HG03103 (cell line): ENCODE measurements around the gene PXDN.

Source experiments
- ATAC-seq: cut with Tn5 transposase; IDR thresholded peaks from one replicate; pipeline ENCODE4 v1.9.1; 2021; ENCODE audit warnings: low read depth; ENCODE audit not compliant: unreplicated experiment

Gene PXDN

DNA sequence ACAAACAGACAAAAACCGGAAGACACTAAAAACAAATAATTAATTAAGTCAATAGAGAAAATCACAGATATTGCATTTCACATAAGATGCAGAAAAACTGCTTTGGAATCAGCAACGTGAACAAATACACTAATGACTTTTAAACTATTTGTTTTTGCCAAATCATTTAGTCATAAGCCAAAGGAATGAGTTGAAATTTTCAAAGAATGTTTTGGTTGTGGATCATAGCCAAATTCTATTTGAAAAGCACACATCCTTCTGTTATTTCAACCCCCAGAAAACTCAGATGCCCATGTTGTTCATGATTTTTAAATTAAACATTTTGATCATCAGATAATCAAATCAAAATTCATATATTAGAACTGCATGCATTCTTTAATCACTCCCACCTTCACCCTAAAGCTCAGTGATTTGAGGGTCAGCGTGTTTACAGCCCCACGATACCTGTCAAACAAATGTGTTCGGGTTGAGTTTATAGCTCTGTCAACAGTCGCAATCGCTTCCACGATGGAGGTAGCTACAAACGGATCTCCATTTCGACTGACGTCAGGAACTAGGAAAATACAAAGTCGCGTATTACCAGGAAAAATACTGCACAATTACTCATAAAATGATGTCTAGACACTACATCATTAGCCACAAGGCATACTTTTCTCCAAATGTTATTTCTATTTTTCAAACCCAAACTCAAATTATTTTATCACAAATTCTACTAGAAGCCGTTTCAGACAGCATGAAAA, 90.2 kb downstream of the PXDN start:
- no peak for ATAC-seq

DNA sequence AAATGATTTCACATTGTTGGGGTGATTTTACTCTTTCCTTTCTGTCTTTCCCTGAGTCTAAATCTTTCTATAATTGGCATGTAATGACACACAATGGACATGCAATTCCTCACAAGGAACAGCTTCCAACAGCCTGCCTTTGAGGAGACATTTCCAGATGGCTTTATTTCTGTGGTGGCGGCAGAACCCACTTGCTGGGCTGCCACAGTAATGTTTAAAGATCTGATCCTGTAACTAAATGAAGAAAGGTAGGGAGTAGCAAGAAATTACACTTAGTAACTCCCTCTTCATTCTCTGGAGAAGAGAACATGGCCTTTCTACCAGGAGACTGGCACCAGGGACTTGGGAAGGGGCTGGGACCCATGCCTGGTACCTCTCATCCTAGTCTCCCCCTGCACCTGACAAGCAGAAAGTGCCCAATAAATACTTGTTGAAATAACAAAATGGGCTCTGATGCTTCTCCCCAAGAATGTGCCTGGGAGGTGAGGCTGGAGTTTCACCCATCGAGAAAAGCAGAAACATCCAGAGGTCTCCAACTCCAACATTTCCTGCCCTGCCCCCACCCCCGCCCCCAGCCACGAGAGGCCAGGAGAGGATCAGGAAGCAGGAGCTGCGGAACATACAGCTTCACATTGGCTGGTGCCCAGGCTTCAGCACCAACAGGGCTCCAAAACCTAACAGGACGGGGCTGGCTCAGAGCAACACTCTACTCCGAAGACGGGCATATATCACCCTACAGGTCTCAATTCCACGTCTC, 92.1 kb downstream of the PXDN start:
- no peak for ATAC-seq

DNA sequence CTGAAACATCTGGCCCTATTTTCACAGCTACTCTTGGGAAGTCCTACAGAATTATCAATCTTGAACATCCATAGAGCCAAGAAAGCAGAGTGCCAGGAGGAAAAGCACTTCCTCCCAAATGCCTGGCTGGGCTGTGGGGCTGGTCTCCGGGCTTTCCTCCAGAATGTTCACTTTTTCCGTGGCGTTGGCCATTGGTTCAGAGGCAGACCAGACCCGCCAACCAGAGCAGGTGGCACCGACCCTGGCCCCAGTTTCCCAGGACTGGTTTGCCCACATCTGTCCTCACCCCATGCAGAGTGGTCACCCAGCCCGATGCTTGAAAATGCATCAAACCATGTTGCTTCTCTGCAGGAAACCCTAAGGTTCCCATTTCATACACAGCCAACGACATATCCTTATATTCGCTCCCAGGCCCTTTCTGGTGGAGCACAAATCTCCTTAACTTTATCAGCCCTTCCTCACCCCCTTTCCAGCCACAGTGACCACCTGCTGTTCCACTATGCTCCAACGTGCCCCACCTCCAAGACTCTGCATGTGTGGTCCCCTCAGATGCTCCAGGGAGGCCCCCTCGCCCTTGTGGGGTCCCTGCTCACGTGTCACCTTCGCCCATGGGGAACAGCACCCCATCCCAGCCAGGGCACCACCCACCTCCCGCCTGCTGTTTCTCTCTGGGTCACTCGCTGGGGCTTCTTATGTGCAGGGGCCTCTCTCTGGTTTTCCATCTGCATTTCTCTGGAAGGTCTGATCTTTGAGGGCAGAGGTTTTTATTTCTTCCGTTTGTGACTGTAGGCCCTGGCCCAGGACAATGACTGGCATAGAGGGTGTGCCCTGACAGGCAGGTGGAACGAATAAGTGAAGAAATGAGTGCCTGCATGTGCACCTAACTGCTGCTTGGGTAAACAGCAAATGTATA, 92.9 kb downstream of the PXDN start:
- ATAC-seq, result no peak

DNA sequence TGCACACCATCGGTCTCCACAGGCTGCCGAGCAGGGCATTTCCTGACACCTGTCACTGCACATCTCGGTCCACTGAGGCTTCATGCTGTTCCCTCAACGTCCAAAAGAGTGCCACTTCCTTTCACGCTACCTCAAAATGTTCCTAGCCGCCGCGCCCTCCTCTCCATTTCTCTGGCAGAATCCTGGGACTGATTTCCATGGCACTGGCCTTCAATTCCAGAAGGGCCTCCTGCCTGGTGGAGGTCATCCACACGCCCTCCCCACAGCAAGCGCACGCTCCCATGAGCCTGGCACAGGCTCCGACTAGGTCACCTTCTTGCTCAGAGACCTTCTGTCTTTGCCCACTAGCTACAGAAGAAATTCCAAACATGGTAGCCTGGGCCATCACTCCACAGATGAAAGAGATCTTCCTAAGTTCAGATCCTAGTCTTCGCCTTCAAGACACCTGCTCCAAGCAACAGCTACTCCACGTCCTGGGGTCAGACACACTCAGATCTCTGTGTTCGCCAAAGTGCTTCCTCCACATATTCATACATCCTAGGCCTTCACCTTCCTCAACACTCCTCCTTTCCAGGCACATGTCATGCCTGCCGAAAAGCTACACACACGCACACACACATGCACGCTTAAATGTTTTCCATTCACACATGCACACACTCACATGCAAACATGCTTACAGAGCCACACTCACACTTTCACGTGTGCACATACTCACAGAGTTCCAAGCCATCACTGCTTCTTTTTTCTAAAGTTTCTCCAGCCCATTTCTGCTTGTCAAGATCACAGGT, 94.0 kb downstream of the PXDN start:
- no peak for ATAC-seq

DNA sequence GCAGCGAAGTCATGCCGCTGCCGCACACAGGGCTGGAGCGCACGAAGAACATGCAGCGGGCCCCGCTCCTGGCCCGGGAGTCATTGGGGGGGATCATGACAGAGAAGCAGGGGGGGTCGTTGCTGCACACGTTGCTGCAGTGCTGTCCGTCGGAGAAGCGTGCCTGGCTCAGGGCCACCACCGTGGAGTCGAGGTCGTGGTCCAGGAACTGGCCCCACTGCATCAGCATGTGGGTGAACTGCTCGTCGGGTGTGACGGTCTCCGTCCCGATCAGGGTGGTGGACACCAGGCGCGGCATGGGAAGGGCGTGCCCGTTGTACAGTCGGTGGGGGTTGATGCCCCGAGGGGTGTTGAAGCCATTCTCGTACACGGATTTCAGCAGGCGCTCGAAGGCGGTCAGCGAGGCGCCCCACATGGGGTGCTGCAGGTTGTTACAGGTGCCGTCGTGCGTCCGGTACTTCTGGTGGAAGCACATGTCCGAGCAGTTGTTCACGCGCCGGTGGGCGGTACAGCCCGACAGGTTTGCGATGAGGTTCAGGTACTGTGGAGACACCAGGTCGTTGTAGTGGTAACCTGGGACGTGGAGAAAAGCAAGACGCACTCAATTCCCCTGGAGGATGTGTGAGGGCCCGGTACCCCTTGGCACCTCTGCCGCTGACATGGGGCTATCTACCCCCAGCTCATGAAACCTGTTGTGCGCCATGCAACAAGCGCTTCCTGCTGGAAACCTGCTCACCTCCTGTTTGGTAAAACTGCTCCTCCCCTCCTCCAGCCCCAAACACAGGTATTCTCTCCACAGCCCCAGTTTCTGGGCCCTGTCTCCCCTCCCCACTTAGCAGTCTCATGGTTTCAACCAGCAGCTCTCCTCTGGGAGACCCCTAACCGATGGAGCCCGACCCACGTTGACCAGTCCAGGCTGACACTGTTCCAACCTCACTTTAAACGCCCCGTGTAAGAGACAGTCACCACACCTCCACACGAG, 94.9 kb downstream of the PXDN start:
- ATAC-seq, result no peak

DNA sequence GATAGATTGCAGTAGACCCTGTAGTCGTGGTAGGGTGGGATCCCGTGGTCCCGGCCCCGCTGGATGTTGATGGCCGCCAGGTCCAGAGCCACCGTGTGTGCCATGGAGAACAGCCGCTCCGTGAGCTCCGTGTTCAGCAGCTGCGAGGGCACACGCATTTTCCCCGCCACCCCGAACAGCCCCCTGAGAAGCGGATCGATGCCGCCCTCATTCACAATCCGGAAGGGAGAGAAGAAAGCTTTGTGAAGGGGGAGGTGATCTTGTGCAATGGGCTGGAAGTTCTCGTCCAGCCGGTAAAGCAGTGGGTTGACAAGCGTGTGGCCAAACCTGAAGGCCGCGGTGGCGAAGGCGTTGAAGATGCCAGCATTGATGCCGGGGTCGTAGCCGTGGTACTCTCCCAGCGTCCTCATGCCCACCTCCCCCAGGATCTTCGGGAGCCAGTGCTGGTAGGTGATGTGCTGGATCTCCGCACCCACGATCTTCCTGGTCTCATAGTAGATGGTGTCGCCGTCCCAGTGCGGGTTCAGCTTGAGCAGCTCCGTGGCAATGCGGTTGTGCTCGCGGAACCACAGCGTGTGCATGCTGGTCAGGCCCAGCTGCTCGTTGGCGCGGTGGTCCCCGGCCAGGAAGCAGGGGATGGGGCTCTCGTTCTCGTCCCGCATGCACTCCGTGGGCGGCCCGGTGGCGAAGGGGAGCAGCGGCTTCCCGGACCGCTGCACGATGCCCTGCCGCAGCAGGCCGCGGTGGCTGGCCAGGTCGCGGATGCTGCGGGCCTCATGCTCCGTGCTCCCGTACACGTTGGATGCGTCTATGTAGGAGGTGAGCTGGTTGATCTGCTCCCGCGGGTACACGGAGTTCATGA, 95.8 kb downstream of the PXDN start:
- no peak for ATAC-seq

DNA sequence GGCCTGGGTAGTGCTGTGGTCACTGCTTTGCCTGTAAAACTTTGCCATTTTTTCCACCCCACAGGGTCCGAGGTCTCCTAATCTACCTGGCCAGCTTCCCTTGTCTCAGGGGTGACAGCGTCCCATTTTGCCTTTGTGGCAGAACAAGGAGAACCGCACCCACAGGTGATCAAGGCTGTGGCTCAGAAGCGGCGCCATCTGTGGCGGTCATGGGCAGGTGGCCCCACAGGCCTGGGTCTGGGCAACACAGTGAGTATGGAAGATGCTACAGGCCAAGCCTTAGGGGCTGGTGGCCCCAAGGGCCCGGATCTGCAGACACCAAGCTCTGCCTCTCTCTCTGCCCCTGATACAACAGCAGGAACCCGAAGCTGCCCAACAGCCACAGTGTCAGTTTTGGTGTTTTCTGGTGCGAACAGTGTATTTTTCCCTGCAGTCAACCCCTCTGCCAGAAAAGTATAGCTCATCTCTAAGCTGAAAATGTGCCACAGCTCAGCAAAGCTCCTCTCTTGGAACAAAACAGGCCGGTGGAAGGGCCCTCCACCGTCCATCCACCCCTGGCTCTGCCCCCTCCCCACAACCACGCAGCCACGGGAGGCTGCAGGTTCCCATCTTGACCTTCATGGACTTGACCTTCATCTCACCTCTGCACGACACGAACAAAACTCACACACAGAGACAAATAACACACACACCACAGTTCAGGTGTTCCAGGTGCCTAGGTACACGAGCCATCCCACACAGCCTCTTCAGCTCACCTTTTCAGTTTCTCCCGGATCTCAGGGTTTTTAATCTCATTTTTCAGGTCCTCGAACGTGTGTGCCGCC, 96.7 kb downstream of the PXDN start:
- no peak for ATAC-seq

DNA sequence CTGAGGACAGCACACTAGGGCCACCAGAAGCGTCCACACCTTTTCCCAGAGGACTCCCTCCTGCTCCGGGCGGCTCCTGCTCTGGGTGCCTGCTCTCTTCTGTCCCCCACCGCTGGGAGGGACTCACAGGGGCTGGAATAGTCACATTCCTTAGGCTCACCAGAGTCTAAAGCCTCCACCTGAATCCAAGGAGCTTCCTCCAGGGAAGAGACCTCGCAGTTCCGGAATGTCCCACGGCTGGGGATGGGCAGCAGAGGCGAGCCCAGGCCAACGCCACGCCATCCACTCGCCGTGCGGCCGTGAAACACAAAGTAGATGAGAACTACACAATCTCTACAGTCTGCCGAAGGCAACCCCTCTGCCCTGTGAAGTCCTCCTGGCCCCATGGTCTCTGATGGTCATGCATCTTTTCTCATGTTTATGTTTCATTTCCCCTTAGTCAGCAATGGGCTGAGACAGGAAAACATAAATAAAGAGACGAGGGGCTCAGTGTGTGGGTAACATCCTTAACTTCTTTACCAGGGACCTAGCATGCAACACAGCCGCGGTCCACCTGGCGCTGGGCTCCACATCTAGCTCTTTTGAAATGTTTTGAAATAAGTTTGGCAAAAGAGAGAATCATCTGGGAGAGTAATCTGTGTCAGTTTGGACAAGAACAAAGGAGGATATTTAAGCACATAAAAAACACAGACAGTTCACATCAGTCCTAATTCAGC, 98.4 kb downstream of the PXDN start:
- no peak for ATAC-seq

DNA sequence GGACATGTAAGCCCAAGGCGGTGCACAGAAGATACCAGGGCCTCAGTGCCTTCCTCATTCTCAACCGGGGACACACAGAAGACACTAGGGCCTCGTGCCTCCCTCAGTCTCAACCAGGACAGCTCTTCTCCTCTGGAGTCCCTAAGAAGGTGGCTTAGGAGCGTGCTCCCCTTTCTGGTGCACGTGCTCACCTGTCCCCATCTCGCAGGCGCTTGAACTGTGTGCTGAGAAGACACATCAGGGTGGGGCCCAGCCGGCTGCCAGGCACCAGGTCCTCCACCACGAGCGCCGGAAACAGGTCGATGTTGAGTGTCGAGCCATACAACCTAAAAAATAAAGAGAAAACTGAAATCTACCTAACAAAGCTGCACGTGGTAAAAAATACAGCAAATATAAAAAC, 99.9 kb downstream of the PXDN start:
- ATAC-seq, result no peak

DNA sequence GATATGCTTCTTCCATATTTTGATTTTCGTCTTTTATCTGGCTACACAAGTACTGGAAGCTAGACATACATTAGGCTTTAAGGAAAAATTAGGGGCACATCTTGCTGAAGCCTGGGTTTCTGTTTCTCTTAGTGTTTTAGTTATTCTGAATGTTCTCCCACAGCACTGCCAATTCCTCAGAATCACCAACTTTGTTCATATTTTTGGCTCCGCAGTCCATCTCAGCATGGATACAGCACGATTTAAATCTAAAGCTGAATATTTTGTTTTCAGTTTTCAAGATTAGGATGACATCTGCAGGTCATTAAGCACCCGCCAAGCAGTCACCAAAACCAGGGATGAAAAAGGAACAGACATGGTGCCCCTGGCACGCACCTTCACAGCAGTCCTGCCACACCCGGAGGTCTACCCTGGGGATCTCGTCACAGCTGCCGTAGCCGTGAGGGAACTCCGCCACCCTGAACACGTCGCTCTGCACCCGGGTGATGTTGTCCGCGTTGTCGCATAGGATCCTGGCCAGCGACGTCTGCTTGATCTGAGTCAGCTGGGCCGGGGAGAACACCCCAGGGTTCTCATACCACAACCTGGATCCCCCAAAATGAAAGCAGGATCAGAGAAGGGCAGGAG, 101.2 kb downstream of the PXDN start:
- no peak for ATAC-seq

DNA sequence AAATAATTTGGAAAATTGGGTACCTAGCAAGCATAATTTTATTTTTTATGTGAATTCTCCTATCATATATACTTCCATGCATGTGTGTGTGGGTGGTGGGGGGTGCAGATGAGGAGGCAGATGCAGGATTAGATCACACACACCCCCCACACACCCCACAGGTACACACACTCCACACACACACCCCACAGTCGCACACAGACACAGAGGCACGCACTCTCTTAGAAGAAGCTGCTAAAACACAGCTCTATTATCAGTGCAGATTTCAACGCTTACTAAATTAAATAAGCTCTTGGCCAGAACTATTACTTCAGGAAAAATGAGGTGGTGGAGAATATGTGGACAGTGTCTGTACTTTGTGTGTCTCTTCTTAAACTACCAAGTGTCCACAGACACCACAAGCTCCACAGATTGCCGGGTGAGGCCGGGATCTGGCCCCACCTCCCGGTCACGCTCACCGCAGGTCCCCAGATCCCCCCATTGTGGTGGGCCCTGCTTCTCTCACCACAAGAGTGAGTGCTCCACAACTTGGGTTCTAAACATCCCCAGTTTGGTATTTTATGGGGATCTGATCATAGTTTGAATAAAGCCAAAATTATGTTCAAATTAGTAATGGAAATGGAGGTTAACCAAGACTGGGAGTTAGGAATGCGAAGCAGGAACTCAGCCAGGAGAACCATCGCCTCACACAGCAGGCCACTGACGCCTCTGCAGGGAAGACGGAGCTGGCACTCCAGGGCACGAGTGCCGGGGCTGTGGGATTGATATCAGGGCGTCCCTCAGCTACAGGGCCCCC, 102.1 kb downstream of the PXDN start:
- ATAC-seq, result no peak

DNA sequence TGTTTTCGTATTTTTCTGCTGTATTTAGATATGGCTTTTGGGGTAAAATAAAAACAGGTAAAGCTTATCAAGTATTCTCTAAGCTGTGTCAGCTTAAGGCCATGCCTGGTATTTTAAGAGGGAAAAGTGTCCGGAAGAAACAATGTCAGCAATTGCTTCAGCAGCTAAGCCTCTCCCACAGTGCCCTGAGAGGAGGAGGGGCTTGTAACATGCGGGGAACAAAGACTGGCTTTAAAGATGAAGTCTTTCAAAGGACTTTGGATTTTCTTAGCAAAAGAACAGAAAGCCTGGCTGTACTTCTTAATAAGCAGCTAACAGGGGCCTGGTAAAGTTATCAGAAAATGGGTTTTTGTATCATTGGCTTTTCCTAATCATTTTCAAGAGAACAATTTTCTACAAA, 102.8 kb downstream of the PXDN start:
- no peak for ATAC-seq

DNA sequence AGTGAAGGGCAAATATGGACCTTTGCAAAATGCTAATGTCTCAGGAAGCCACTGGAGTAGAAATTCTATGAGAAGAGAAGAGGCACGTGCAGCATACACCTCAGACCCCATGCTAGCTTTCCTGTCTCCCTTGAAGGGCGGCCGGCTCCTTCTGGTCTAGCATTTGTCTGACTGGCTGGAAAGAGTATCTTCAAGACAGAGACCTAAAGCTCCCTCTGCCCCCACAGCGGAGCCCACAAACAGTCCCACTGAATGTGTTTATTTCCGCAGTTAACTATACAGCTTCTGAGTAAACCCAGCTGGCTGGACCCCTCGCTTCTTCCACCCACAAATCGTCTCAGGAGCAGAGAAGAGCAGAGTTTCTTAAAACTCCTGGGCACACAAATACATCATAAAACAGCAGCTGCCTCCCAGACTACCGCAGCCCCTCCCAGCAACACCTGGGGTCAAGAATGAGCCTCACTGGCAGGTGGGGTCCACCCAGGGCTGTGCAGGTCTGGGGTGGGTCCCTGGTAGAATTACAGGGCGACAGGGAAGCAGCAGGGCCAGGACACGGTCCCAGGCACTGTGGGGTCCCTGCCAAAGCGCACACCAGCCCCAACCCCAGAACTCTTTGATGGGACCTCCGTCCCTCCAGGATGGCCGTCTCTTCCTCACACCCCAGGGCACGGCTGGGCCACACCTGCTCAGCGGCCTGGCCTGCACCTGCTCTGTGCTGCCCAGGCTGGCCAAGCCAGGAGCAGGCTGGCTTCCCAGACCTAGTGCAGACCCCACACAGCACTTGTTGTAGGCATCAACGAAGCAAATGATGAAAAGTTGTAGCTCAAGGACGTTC, 103.8 kb downstream of the PXDN start:
- no peak for ATAC-seq

DNA sequence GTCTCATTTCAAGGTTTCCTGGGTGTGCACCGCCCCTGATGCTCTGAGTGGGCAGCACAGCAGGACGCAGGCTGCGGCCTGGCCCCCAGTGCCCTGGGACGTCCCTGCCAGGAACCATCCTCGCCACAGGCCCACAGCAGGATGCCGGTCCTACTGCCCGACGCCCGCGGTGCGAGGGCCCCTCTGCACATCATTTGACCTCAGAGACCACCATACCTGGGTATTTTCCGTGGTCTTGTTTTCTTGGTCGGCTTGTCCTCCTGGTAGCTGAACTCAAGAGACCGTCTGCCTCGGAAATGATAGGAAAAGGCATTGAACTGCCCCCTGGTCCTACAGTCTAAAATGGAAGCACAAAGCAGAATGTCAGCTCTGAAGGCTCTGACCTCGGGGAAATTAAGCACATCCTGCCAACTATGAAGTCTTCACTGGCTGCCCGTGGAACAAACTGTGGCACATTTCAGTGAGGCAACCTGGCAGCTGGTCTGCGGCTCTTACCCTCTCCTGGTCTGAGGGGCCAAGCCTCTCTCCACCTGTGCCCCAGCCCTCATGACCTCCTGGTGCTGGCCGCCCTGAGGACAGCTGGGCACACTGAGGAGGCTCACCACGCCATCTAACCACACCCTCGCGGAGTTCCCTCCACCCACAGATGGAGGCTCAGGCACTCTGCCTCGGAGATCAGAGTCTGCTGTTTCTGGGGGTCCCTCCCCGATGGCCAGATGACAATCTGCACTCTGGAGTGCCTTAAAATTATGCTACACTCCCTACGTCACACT, 105.0 kb downstream of the PXDN start:
- no peak for ATAC-seq
